A673 (cell line): ENCODE measurements around the gene PNPLA2.

Experiments used
- CTCF ChIP-seq: fragments of 300-800, 200-600 bp; sonication (generic); conservative IDR thresholded peaks from 2 replicates; pipeline ENCODE4 v1.5.1; 2017; ENCODE audit warnings: low read depth, mild to moderate bottlenecking, antibody characterized with exemption, low read length, moderate library complexity, mixed read lengths
- EZH2 ChIP-seq: fragments of 200-600 bp; sonication (generic); IDR thresholded peaks from 2 replicates; pipeline ENCODE4 v1.6.1; 2017; ENCODE audit warnings: borderline replicate concordance, low read depth, mild to moderate bottlenecking, mixed read lengths, antibody characterized with exemption, low read length; ENCODE audit not compliant: poor library complexity, severe bottlenecking

GRCh38 chr11:836274-836673, 17.6 kb downstream of the PNPLA2 start:
- TF ChIP-seq CTCF (no peak), EZH2 (no peak)
